ENCODE results near the gene NDUFB10.
"Not testable (repeated sequence)": the region's sequence is repeated elsewhere in the genome, so short reads cannot be mapped to it uniquely, and the experiment has no call there.

The NDUFB10 gene

DNA sequence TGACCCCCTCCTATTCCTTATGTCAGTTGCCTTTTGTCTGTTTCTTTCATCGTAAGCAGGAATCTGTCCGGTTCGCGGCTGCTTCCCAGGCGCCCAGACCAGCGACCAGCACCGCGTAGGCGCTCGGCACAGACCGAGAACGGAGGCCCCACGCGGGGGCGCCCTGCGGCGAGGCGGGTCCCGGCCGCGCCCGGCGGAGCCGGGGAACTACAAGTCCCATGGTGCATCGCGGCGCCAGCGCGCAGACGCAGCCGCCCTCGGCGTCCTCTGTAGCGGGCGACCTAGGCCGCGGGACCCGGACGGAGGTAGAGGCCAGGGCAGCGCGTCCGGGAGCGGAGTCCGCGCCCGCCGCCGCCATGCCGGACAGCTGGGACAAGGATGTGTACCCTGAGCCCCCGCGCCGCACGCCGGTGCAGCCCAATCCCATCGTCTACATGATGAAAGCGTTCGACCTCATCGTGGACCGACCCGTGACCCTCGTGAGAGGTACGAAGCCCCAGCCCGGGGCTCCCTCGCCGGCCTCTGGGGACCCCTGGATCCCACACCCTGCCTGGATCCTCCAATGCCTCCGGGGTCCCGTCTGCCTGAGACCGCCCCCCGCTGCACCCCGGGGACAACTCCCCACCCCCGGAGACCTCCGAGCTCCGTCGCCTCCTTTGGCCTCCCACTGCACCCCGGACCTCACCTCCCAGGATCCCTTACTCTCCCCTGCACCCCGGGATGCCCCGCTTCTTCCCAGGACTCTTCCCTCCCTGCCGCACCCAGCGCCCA lies at the start of gene NDUFB10:
NDUFB10 (plus strand) TSS at position 270 of the 771 bp plus-strand sequence; CDS start at position 357, 87 bp downstream.
- peak; percentile 77 to 88 for DNase-seq (ENCODE audit: low read depth in 2 of 2)

DNA sequence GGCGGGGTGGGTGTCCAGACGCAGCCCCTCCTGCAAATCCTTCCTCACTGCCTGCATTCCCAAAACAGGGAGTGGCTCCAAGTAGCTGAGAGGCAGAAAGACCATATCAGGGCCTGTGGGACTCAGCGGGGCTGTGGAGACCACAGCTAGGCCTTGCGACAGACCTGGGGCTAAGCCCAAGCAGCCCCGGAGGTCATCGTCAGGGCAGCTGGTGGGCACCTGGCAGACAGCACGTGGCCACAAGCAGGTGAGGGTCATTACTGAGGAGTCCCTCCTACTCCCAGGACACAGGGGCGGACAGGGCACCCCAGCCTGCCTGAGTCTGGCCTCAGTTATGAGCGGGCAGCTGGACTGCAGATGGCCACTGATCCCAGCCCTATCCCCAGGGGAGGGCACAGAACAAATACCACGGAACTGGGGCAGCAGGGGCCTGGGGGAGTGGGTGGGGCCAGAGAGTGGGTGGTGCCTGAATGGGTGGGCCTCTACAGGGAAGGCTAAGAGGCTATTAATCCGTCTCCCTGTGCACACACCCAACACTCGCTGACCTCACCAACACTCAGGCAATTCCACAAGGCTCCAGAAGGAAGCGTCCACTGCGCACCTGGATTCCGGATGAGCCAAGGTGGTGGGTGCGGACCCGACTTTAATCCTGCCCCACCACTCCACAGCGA lies 49.6 kb upstream of the NDUFB10 start:
- DNase-seq (ENCODE audit: low read depth in 2 of 2): no peak

DNA sequence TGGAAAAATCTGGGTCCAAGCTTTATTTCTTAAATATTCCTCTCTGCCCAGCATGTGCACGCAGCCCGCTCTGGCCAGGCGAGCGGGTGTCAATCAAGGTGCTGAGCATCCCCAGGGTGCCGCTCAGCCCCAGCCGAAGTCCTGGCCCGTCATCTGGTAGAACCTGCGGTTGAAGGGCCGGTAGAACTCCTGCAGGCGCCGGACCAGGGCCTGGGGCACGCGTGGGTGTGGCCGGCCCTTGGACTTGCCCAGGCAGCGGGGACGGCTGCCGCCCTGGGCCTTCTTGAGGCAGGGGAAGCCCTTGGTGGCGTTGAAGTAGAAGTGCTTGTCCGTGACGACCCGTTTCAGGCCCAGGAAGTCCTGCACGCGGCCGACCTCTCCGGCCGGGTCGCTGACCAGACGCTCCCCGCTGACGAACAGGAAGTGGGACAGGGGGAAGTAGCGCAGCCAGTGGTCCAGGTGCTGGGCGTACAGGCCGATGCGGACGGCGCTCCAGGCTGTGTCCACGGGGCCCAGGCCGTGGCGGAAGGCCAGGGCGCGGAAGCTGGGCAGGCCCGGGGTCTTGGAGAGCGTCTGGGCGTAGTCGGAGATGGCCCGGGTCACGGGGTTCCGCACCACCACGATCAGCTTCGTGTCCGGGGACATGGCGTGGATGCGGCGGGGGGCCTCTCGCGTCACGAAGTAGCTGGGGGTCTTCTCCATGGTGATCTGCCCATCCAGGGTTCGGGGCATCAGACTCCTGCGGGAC lies 47.7 kb upstream of the NDUFB10 start:
- no peak for DNase-seq (ENCODE audit: low read depth in 2 of 2)

DNA sequence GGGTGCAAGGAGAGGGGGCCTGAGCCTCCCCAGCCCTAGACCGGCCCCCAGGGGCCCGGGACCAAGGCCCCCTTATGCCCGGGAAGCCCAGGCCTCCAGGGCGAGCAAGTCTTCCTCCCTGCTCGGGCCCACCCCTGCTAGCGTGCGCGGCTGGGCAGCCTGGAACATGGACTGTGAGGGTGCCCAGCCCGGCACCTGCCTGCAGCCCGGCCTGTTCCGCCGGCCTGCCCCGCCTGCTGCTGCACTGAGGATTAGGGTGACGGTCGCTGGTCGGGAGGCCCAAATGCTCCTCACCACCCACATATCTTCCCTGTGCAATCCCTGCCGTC lies 47.2 kb upstream of the NDUFB10 start:
- DNase-seq (ENCODE audit: low read depth in 2 of 2): no peak

DNA sequence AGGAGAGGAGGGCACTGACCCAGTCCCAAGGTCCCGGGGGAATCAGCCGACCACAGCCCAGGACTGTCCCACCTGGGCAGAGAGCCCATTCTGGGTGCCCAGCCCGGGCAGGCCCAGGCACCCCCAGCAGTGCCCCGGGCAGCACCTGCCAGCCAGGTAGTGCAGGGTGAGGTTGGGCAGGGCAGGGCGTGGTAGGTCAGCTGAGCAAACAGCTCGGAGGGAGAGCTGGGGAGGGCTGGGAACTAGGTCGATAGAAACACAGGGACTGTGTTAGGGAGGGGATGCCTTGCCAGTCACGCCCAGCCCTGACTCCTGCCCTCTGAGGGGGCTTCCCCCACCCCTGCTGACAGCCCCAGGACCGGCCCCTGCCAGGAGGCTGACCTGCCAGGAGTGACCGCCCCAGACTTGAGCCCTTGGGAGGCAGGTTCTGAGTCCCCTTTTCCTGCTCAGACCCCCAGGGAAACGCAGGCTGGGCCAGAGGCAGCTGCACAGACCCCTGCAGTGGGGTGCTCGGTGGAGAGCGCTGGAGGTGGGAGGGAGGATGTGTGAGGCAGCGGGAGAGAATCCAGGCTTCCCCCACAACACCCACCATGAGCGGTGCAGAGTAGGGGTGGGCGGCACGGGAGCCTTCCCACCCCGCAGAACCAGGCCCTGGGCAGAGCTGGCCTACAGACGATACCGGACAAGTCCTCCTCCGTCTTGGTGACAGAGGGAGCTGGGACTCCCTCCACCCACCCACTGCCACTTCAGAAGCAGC lies 45.8 kb upstream of the NDUFB10 start:
- DNase-seq (ENCODE audit: low read depth in 2 of 2): no peak

DNA sequence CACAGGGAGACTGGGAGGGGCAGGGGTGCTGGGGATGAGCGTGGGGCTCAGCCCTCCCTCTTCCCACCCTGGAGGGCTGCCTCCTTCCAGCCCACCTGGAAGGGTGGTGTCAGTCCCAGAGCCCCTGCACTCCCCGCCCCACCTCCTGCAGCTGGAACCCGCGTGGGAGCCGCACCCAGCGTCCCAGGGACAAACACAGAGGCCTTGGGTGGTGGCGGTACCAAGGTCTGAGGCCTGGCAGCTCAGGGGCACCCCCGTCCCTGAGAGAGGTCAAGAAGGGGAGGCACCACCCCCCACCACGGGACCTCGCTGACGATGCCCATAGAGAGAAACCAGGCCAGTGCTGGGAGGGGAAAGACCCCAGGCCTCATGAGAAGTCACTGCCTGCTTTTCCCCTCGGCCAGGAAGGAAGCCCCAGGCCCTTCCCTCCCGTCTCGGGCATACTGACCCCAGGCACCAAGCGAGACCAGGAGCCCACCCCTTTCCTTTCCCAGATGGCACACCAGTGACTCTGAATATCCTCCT lies 45.2 kb upstream of the NDUFB10 start:
- DNase-seq (ENCODE audit: low read depth in 2 of 2): no peak

DNA sequence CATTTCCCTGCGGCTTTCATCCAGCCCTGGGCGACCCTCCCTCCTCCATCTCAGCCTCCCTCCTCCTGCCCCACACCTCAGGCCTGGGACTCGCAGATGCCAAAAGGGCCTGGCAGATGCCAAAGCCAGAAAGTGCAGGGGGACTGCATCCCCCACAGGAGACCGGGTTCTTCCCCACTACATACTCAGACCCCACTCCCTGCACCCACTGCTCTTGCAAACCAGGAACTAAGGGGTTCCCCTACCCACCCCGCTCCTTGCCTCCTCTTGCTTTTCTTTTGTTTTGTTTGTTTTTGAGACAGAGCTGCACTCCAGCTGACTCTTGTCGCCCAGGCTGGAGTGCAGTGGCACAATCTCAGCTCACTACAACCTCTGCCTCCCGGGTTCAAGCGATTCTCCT lies 44.4 kb upstream of the NDUFB10 start:
- DNase-seq (ENCODE audit: low read depth in 2 of 2): no peak

DNA sequence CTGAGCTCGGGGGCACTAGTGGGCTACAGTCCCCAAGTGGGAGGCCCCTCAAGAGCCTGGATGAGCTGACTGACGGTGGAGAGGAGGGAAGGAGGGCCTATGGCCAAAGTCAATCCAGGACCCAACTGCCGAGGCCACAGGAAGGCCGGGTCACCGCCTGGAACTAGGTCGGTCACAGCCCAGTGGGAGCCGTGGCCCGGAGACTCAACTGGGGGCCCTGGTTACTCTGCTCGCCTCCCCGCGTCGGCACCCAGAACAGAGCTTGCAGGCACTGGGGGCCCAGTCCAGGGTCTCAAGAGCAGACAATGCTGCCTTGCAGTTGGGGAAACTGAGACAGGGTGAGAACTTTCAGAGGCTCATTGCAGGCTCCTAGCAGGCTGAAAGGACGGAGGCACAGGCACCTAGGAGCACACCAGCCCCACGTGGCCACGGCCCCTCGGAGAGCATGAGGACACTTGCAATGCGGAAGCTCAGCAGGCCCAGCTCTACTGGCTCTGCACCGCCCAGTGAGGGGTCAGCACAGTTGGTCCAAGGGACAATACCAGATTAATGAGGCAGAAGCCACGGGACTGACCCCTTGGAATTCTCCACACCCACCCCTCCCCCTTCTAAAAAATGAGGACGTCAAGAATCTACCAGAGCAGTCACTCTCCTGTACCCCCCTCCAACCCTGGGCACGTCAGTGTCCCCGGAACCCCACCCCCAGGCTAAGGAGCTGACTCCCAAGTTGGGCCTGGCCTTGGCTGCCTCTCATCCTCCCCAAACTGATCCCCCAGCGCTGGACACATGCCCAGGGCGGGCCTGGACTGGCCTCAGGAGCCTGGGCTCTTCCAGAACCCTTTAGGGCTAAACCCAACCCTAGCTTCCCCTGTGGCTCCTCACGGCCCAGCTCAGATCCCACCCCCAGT lies 43.4 kb upstream of the NDUFB10 start:
- no peak for DNase-seq (ENCODE audit: low read depth in 2 of 2)

DNA sequence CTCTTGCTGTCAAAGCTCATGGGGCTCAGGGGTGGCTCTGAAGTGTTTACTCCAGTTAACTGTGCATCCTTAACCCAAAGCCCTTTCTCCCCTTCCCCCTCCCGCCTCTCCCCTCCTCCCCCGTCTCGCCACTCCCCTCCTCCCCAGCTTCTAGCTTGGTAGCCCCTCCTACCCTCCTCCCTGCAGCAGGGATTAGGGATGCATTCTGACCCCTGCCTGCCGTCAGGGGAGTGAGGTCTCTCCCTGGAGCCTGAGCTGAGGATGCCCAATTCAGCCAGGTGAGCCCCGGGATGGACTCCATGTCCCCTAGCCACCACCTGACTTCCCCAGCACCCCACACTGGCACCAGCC lies 42.7 kb upstream of the NDUFB10 start:
- DNase-seq (ENCODE audit: low read depth in 2 of 2): no peak

DNA sequence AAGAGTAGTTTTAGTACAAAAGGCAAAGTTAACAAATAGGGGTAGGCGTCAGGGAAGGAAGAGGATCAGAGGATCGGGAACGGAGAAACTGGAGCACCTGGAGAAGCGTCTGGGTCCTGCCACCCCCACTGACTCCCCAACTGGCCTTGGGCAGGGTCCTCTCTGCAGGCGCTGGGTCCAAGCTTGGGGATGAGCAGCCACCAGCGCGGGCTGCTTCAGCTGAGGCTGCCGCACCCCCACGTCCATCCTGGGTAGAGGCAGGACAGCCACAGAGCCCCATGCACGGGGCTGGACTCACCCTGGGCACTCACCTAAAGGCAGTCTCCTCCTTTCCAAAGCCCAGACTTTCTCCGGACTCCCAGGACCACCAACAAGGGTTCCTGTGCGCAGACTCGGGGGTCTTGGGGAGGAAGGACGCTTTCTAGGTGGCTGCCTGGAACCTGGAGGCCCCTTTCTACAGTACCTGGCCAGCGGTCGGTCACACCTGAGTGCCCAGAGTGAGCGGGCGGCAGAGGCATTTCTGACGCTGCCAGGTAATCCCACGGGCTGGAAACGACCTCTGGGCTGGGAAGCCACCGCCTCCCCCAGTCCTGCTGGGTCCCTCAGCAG lies 42.2 kb upstream of the NDUFB10 start:
- no peak for DNase-seq (ENCODE audit: low read depth in 2 of 2)

DNA sequence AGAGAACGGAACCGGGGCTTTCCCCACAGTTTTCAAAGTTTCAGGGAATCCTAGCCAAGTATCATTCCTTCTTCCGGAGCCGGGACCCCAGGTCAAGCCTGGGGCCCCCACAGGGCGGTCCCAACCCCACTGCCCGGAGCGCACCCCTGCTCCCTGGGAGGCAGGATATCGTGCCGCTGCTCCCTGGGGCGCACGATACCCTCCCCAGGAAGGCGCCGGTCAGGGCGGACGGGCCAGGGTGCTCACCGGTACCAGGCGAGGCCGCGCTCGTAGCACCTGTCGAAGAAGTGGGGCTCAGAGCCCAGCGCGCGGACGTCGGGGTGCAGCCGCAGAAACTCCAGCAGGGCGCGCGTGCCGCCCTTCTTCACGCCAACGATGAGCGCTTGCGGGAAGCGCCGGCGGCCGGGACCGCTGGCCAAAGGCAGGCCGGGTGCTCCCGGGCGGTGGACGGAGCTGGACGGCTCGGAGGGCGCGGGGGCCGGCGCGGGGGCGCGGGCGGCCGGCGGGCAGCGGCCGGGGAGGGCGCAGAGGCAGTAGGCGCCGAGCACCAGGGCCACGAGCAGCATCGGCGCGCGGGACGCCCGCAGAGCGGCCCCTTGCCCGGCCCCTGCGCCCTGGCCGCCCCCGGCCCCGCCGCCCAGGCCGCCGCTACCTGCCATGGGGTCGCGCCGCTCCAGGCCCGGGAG lies 41.5 kb upstream of the NDUFB10 start:
- DNase-seq (ENCODE audit: low read depth in 2 of 2): no peak

DNA sequence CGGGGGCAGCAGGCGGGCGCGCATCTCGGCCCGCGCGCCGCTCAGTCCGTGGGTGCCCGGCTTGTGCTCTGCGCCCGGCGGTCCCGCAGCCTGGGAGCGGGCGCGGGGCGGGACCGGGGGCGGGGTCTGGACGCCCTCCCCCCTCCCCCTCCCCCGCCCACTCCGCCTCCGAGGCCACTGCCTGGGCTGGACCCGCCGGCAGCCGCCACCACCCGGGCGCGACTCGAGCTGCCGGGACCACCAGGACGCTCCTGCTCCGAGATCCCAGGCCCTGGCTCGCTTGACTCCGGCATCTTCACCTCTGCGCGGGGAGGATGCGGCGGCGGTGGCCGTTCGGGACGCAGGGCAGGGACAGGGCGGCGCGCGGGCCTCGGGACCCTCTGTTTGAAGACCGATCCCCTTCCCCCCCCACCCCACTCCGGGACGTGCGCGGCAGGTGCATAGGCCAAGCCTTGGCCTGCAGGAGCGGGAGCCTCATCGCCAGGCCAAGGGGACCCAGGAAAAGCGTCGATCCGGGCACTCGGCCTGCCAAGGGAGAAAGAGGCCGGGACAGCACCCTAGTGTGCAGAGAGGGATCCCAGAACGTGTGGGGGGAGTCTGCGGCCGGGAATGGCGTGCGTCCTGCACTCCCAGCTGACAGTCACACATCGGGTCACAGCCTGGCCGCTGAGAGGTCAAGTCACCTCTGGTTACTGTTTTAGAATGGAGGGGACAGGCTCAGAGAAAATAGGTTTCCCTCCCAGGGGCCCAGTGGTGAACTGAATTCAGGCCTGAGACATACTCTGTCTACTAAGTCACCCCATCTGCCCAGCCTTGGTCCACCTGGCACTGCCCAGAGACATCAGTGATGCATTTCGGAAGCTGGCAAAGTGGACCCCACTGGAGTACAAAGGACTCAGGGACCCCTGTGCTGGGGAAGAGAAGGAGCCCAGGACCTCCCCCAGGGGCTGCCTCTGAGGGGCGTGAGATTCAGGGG lies 40.7 kb upstream of the NDUFB10 start, which contains the start of gene HS3ST6:
HS3ST6 (minus strand) TSS at position 65 of the 976 bp plus-strand sequence. CDS start 92 bp downstream, outside the sequence.
- DNase-seq (ENCODE audit: low read depth in 2 of 2): no peak

DNA sequence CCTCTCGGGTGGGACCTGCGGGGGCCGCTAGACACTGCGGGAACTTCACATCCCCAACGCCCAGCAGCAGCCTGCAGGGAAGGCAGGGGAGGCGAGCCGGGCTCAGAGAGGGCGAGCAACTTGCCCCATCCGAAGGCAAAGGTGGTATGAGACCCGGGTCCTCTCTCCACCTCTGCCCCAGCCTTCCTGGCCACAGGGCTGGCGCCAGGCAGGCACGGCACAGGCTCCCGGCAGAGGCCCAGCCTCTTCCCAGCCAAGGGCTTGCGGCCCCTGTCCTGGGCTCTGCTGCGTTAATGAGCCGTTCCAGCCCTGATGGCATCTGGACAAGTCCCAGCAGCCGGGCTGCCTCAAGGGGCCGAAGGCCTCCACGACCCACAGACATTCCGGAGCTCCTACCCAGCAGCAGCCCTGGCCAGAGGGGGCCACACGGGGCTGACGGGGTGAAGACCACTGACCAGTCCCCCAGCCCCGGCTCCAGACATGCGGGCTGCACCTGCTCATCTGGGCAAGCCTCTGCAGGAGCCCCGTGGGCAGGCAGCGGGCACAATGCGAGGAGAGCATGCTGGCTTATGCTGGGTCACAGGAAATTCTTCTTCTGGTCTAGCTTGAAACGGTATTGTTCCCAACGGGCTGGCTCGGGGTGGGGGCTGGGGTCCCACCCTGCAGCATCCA lies 39.9 kb upstream of the NDUFB10 start:
- no peak for DNase-seq (ENCODE audit: low read depth in 2 of 2)

DNA sequence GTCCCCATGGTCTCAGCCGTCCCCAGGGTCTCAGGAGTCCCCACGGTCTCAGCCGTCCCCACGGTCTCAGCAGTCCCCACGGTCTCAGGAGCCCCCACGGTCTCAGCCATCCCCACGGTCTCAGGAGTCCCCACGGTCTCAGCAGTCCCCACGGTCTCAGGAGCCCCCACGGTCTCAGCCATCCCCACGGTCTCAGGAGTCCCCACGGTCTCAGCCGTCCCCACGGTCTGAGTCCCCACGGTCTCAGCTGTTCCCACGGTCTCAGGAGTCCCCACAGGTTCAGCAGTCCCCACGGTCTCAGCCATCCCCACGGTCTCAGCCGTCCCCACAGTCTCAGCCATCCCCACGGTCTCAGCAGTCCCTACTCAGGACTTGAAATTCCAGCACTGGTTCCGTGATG lies 39.2 kb upstream of the NDUFB10 start:
- not testable (repeated sequence) for DNase-seq (ENCODE audit: low read depth in 2 of 2)

DNA sequence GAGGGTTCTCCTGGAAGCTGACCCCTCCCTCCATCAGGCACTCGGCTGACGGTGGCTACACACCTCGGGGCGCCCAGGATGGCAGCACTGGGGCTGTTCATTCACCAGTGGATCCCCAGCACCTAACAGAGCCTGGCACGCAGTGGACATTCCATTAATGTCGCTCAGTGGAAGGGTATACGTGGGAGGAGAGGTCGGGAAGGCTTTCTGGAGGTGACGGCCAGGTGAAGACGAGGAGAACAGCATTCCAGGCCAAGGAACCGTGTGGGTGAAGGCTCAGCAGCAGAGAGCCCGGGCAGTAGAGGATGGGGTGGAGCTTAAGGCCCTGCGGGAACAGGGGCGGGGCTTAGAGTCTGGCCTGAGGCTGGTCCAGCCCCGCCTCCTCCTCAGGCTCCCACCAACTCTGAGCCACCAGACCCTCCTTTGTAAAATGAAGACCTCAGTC lies 38.6 kb upstream of the NDUFB10 start:
- DNase-seq (ENCODE audit: low read depth in 2 of 2): no peak

DNA sequence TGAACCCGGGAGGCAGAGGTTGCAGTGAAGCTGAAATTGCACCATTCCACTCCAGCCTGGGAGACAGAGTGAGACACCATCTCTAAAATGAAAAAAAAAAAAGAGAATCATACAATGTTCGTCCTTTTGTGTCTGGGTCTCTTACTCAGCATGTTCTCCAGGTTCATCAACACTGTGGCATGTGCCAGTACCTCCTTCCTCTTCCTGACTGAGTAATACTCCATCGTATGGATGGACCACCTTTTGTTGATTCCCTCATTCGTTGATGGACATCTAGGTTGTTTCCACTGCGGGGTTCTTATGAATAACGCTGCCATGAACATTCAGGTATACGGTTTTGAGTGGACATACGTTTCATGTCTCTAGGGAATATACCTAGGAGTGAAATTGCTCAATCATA lies 37.0 kb upstream of the NDUFB10 start:
- no peak for DNase-seq (ENCODE audit: low read depth in 2 of 2)

DNA sequence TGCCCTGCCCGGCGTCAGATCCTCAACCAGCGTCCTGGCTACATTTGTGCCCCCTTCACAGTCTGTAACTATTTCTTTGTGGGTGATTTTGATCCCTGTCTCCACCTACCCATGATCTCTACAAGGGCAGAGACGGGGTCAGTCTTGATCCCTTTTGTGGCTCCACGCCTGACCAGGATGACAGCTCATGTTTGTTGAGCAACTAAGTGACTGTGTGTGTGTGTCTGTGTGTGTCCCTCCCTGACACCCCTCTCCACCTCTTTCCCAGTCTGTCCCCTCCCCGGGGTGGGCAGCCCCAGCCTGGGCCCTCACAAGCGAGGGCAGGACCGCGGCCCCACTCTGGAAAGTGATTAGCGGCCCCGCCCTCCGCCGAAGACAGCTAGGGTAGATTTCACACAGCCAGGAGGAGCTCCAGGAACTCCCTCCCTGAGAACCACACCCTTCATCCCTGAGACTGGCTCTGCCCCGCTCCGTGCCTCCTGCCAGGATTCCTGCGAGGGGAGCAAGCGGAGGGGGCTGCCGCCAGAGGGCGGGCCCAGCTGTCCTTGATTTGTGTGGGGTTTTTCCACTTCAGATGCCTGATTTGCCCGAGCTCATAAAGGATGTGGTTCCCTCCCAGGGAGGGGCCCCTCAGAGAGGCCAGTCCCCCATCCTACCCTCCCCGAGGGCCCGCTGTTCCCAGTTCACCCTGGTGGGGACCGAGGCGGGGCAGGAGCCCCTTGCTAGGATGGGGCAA lies 35.9 kb upstream of the NDUFB10 start:
- no peak for DNase-seq (ENCODE audit: low read depth in 2 of 2)
